ENCODE data around the gene IL5. TPM values are rescaled to one million over a fixed set of nuclear protein-coding genes. Genes with fewer than 3 reads are reported as not detected.
"Not testable (repeated sequence)": the region's sequence is repeated elsewhere in the genome, so short reads cannot be mapped to it uniquely, and the experiment has no call there.

The IL5 gene
- total and polyA plus RNA-seq, 4 donors = not detected

DNA sequence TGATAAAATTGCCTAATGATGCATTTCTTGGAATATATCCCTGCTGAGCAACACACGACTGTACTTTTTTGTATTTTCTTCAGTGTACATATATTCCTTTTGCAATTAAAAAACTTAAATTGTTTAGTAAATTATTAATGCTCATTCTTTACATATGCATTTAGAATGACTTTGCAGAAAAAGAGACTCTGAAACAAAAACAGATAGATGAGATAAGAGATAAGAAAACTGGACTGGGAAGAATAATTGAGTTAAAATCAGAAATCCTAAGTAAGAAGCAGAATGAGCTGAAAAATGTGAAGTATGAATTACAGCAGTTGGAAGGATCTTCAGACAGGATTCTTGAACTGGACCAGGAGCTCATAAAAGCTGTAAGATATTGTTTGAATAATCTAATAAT, 46.1 kb upstream of the IL5 start:
- WGBS, 2 donors = 88 to 95% methylated on average over 1 of the region's 1 CpG
- H3K27me3 ChIP-seq (ENCODE audit: control insufficient read depth in 3 of 3, insufficient read depth in 3 of 3, low read length in 2 of 3) = no peaks in the 10 kb centered on the region
- H3K36me3 ChIP-seq (ENCODE audit: control insufficient read depth in 4 of 4, insufficient read depth in 4 of 4, low read length in 4 of 4) = peaks cover 3 to 28% (median 12%) of the 10 kb centered on the region in 4 donors
- H3K4me3 ChIP-seq = no peak overlapping the region
- H3K27ac ChIP-seq (ENCODE audit: low read depth in 1 of 2, low read length in 1 of 2) = no peak overlapping the region
- H3K9ac ChIP-seq (ENCODE audit: insufficient read depth in 1 of 2, low read length in 2 of 2) = no peak overlapping the region
- no peak for TF ChIP-seq CTCF (IDR thresholded peaks at IDR 0.05; ENCODE audit: control extremely low read depth, extremely low read depth)
- ATAC-seq (ENCODE audit: insufficient read depth, low FRiP score) (no peak), DNase-seq (no peak)
- no peaks in the 10 kb centered on the region for H3K9me3 ChIP-seq (ENCODE audit: control insufficient read depth in 4 of 4, insufficient read depth in 3 of 4, low read length in 3 of 4)
- no peaks in the 10 kb centered on the region for H3K4me1 ChIP-seq (ENCODE audit: control insufficient read depth in 5 of 5, insufficient read depth in 5 of 5, low read length in 5 of 5)

GRCh38 chr5:132586063-132586462, 42.7 kb upstream of the IL5 start:
- Histone ChIP-seq H3K4me1 (ENCODE audit: control insufficient read depth in 5 of 5, insufficient read depth in 5 of 5, low read length in 5 of 5) (no peaks in the 10 kb centered on the region), H3K36me3 (ENCODE audit: control insufficient read depth in 4 of 4, insufficient read depth in 4 of 4, low read length in 4 of 4) (peaks cover 4 to 13% (median 9%) of the 10 kb centered on the region in 4 donors), H3K27ac (ENCODE audit: low read depth in 1 of 2, low read length in 1 of 2) (no peak overlapping the region), H3K27me3 (ENCODE audit: control insufficient read depth in 3 of 3, insufficient read depth in 3 of 3, low read length in 2 of 3) (no peaks in the 10 kb centered on the region), H3K4me3 (no peak overlapping the region), H3K9me3 (ENCODE audit: control insufficient read depth in 4 of 4, insufficient read depth in 3 of 4, low read length in 3 of 4) (no peaks in the 10 kb centered on the region), H3K9ac (ENCODE audit: insufficient read depth in 1 of 2, low read length in 2 of 2) (no peak overlapping the region)
- ATAC-seq (ENCODE audit: insufficient read depth, low FRiP score) = no peak
- no peak for DNase-seq
- TF ChIP-seq CTCF (IDR thresholded peaks at IDR 0.05; ENCODE audit: control extremely low read depth, extremely low read depth) = no peak

DNA sequence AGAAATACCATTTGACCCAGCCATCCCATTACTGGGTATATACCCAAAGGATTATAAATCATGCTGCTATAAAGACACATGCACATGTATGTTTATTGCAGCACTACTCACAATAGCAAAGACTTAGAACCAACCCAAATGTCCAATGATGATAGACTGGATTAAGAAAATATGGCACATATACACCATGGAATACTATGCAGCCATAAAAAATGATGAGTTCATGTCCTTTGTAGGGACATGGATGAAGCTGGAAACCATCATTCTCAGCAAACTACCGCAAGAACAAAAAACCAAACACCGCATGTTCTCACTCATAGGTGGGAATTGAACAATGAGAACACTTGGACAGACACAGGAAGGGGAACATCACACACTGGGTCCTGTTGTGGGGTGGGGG, 41.2 kb upstream of the IL5 start:
- 100% methylated on average over 1 to 2 of the region's 2 CpGs for whole genome bisulfite sequencing, 2 donors
- H3K4me1 ChIP-seq (ENCODE audit: control insufficient read depth in 5 of 5, insufficient read depth in 5 of 5, low read length in 5 of 5); H3K27me3 ChIP-seq (ENCODE audit: control insufficient read depth in 3 of 3, insufficient read depth in 3 of 3, low read length in 2 of 3); ATAC-seq (ENCODE audit: insufficient read depth, low FRiP score); H3K4me3 ChIP-seq; H3K9ac ChIP-seq (ENCODE audit: insufficient read depth in 1 of 2, low read length in 2 of 2); H3K27ac ChIP-seq (ENCODE audit: low read depth in 1 of 2, low read length in 1 of 2); DNase-seq; H3K9me3 ChIP-seq (ENCODE audit: control insufficient read depth in 4 of 4, insufficient read depth in 3 of 4, low read length in 3 of 4): not testable (repeated sequence)
- peaks cover 4 to 13% (median 8%) of the 10 kb centered on the region in 4 donors for H3K36me3 ChIP-seq (ENCODE audit: control insufficient read depth in 4 of 4, insufficient read depth in 4 of 4, low read length in 4 of 4)

- Histone ChIP-seq H3K27ac (ENCODE audit: low read depth in 1 of 2, low read length in 1 of 2) (no peak overlapping the region), H3K27me3 (ENCODE audit: control insufficient read depth in 3 of 3, insufficient read depth in 3 of 3, low read length in 2 of 3) (no peaks in the 10 kb centered on the region), H3K36me3 (ENCODE audit: control insufficient read depth in 4 of 4, insufficient read depth in 4 of 4, low read length in 4 of 4) (peaks cover 5 to 14% (median 10%) of the 10 kb centered on the region in 4 donors), H3K9me3 (ENCODE audit: control insufficient read depth in 4 of 4, insufficient read depth in 3 of 4, low read length in 3 of 4) (no peaks in the 10 kb centered on the region), H3K4me3 (no peak overlapping the region), H3K4me1 (ENCODE audit: control insufficient read depth in 5 of 5, insufficient read depth in 5 of 5, low read length in 5 of 5) (no peaks in the 10 kb centered on the region), H3K9ac (ENCODE audit: insufficient read depth in 1 of 2, low read length in 2 of 2) (no peak overlapping the region)
- 100% methylated on average over 1 of the region's 1 CpG for WGBS, 2 donors
- TF ChIP-seq CTCF (IDR thresholded peaks at IDR 0.05; ENCODE audit: control extremely low read depth, extremely low read depth) = no peak
- DNase-seq (no peak), ATAC-seq (ENCODE audit: insufficient read depth, low FRiP score) (no peak)
Measured at GRCh38 chr5:132576123-132576522, 32.8 kb upstream of the IL5 start.
